ENCODE measurements around the gene TMEM132D. TPM values are rescaled to one million over a fixed set of nuclear protein-coding genes. Genes with fewer than 3 reads are reported as not detected.

Gene TMEM132D
- total and polyA plus RNA-seq, 2 of the 4 experiments (the other 2 are of a cell fraction), result not detected

DNA sequence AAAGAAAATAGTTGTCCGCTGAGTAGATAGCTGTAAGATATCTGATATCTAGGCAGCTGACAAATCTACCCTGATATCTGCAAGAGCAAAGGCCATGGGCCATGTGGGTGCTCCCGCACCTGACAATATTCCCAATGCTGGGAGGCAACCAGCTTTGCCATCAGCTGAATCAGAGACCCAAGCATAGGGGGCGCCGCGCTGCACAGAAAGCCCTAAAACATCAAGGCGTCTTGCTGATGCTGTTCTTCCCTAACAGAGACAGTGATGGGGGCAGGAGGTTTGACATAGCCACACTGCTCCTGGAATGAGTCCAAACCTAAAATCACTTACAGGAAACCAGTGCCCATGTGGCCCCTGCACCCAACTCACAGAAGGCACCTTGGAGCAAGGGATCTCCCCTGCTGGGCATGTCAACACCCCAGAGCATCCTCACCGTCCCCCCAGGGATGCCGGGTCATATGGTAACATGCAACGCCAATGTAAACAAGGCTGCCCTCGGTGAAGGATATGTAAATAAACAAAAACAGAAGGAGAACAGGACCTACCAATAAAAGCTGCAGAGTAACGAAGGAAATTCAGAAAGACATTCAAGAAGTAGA, 199.5 kb downstream of the TMEM132D start:
- no peaks in the 10 kb centered on the region for H3K79me1 ChIP-seq (ENCODE audit: low read depth in 1 of 2, low read length in 2 of 2)
- H3K14ac ChIP-seq (replicated peaks; ENCODE audit: low read depth, low read length), result no peak overlapping the region
- POLR2A ChIA-PET (ENCODE audit: unreplicated experiment), result no interaction called here
- H3K9ac ChIP-seq (ENCODE audit: low read depth, low read length), result no peak overlapping the region
- no peak overlapping the region for H2AK5ac ChIP-seq (ENCODE audit: low read depth, low read length)
- H3K56ac ChIP-seq (ENCODE audit: extremely low read depth, insufficient read depth, low read length), result no peak overlapping the region
- H3K9me3 ChIP-seq (ENCODE audit: control insufficient read depth, insufficient read depth, low read length), result peaks cover 29% of the 10 kb centered on the region
- no peak overlapping the region for H4K91ac ChIP-seq (ENCODE audit: insufficient read depth, low read depth, low read length)
- BruUV-seq (replicated peaks), result no TSS peak
- no peaks in the 10 kb centered on the region for H4K20me1 ChIP-seq (ENCODE audit: insufficient read depth, low read length)
- ATAC-seq (ENCODE audit: low read depth) (no peak), DNase-seq (no peak)
- no peak overlapping the region for H3K4me2 ChIP-seq (ENCODE audit: low read depth, low read length)
- CTCF ChIA-PET, result no interaction called here
- no peak overlapping the region for H4K5ac ChIP-seq (ENCODE audit: low read depth, low read length)
- no peak overlapping the region for H2BK15ac ChIP-seq (ENCODE audit: low read depth, low read length)
- H2BK20ac ChIP-seq (ENCODE audit: low read depth, low read length), result no peak overlapping the region
- H3K27ac ChIP-seq (ENCODE audit: insufficient read depth, low read length), result no peak overlapping the region
- dilution Hi-C loops (cut with HindIII; ENCODE audit: low sequenced_read_pairs, unreplicated experiment) (no loop called here), in situ Hi-C loops (cut with MboI; ENCODE audit: low sequenced_read_pairs) (no loop called here), intact Hi-C loops (cut with micrococcal nuclease) (no loop called here)
- no peaks in the 10 kb centered on the region for H3K4me1 ChIP-seq (ENCODE audit: control insufficient read depth, insufficient read depth, low read length)
- H2BK120ac ChIP-seq (ENCODE audit: low read depth, low read length), result no peak overlapping the region
- no peaks in the 10 kb centered on the region for H3K9me1 ChIP-seq (ENCODE audit: insufficient read depth, low read length)
- H3K27me3 ChIP-seq (ENCODE audit: control insufficient read depth, insufficient read depth, low read length), result no peaks in the 10 kb centered on the region
- no peak overlapping the region for H4K8ac ChIP-seq (ENCODE audit: low read depth in 2 of 2, low read length in 2 of 2)
- H3K4me3 ChIP-seq (ENCODE audit: insufficient read depth, low read depth, low read length), result no peak overlapping the region
- no peak overlapping the region for H3K4ac ChIP-seq (ENCODE audit: low read depth, low read length)
- H2AK9ac ChIP-seq (replicated peaks; ENCODE audit: low read depth, low read length, poor library complexity), result no peak overlapping the region
- H3K18ac ChIP-seq (ENCODE audit: low read depth, low read length), result no peak overlapping the region
- H2BK5ac ChIP-seq (ENCODE audit: low read depth, low read length, poor library complexity, severe bottlenecking), result no peak overlapping the region
- H3K36me3 ChIP-seq (ENCODE audit: control insufficient read depth, insufficient read depth, low read length), result no peaks in the 10 kb centered on the region
- H2AFZ ChIP-seq (replicated peaks; ENCODE audit: low read length, poor library complexity), result no peak overlapping the region
- 13% methylated on average over 1 of the region's 11 CpGs; no CpG with 5 or more reads in 1 of the 2 experiments for WGBS, 2 experiments (ENCODE audit: extremely low coverage in 2 of 2, insufficient read length in 1 of 2)
- TF ChIP-seq ELK1 (IDR thresholded peaks at IDR 0.05; ENCODE audit: borderline replicate concordance, low read depth, low read length) (no peak), MAFK (IDR thresholded peaks at IDR 0.05; ENCODE audit: low read depth, low read length) (no peak), MXI1 (IDR thresholded peaks at IDR 0.05; ENCODE audit: borderline replicate concordance, low read depth, low read length) (no peak), RCOR1 (IDR thresholded peaks at IDR 0.05; ENCODE audit: insufficient replicate concordance, low read length) (no peak), RAD21 (IDR thresholded peaks at IDR 0.05; ENCODE audit: low read length) (no peak), SMC3 (IDR thresholded peaks at IDR 0.05; ENCODE audit: low read depth, low read length) (no peak), FOS (IDR thresholded peaks at IDR 0.05; ENCODE audit: low read depth, low read length) (no peak), RFX5 (IDR thresholded peaks at IDR 0.05; ENCODE audit: low read depth, low read length) (no peak), BHLHE40 (IDR thresholded peaks at IDR 0.05; ENCODE audit: low read depth, low read length) (no peak)
- no peak overlapping the region for H3K23ac ChIP-seq (ENCODE audit: low read depth, low read length)
